ENCODE measurements around the gene THADA. TPM values are rescaled to one million over a fixed set of nuclear protein-coding genes. Genes with fewer than 3 reads are reported as not detected.

Gene THADA
- total and polyA plus RNA-seq, 8 donors, result 32.9 to 42.7 (median 37.2) TPM

GRCh38 chr2:43429369-43429768 lies 166.5 kb downstream of the THADA start:
- Histone ChIP-seq H3K36me3 (peaks cover 0 to 9% of the 10 kb centered on the region in 2 donors), H3K27ac (no peak overlapping the region), H3K4me3 (no peak overlapping the region), H3K4me1 (peaks cover 7 to 24% of the 10 kb centered on the region in 2 donors), H3K27me3 (no peaks in the 10 kb centered on the region), H3K9me3 (no peaks in the 10 kb centered on the region)
- intact Hi-C loops (cut with DNase I), result no loop called here
- no peak for DNase-seq
- TF ChIP-seq, protein P1, sequence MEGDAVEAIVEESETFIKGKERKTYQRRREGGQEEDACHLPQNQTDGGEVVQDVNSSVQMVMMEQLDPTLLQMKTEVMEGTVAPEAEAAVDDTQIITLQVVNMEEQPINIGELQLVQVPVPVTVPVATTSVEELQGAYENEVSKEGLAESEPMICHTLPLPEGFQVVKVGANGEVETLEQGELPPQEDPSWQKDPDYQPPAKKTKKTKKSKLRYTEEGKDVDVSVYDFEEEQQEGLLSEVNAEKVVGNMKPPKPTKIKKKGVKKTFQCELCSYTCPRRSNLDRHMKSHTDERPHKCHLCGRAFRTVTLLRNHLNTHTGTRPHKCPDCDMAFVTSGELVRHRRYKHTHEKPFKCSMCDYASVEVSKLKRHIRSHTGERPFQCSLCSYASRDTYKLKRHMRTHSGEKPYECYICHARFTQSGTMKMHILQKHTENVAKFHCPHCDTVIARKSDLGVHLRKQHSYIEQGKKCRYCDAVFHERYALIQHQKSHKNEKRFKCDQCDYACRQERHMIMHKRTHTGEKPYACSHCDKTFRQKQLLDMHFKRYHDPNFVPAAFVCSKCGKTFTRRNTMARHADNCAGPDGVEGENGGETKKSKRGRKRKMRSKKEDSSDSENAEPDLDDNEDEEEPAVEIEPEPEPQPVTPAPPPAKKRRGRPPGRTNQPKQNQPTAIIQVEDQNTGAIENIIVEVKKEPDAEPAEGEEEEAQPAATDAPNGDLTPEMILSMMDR (IDR thresholded peaks at IDR 0.05), result no peak
- ATAC-seq, result peak; percentile 16

DNA sequence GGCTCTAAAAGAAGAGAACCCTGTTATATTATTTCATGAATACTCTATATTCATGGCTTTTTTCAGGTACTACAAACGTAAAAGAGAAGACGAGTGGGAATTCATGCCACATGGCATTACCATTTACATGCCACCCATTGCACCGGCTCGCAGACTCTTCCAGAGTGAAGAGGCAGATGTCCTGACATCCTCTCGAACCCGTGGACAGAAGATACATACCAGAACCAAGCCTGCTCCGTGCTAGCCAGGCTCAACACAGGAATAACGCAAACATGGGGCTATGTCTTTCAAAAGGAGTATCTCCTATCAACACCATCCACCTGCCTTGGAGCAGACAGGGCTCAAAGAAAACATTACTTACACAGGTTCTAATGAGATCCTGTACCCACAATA lies 168.8 kb downstream of the THADA start:
- intact Hi-C loops (cut with DNase I), result no loop called here
- ATAC-seq (no peak), DNase-seq (no peak)
- H3K4me1 ChIP-seq, result peaks cover 7 to 24% of the 10 kb centered on the region in 2 donors
- H3K36me3 ChIP-seq, result peaks cover 0 to 9% of the 10 kb centered on the region in 2 donors
- TF ChIP-seq, protein P1 (IDR thresholded peaks at IDR 0.05), result no peak
- peak overlapping the region; percentile 59 to 78 for H3K27ac ChIP-seq
- H3K9me3 ChIP-seq, result no peaks in the 10 kb centered on the region
- H3K4me3 ChIP-seq, result no peak overlapping the region
- H3K27me3 ChIP-seq, result no peaks in the 10 kb centered on the region

DNA sequence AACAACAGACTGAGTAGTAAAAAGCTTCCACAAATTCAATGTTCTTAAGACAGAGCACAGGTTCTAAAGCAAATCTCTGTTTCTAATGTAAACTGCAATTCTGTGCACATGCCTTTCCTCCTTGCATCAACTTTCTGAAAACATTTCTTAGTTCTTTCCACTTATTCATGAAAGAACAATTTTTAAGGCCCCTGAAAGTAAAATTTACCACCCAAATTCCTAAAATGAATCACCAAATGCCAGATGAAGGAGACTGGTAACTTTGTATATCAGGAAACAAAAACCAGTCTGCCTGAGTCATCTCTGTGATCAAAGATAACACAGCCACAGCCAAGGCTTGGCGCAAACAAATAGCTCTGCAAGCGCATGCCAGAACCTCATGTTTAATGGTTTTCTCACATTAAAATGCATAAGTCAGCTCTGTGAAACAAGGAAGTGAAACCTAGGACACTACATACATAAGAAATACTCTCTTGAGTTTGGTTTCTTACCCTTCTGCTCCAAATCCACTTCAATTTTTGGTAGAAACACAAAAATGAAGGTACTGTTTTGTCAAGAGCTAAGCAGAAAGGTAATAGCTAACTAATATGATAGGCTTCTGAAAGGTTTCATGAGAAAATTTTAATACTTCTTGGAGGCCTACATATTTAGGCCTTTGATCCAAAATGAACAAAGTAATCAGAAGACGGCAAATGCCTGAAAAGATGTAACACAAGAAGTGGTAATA lies 169.4 kb downstream of the THADA start:
- peaks cover 7 to 24% of the 10 kb centered on the region in 2 donors for H3K4me1 ChIP-seq
- H3K27ac ChIP-seq, result peak overlapping the region; percentile 59 to 78
- peak in 3 of 4 donors; percentile 40 to 73 (median 66) for DNase-seq
- ATAC-seq, result peak; percentile 82
- intact Hi-C loops (cut with DNase I), result no loop called here
- H3K36me3 ChIP-seq, result peaks cover 0 to 9% of the 10 kb centered on the region in 2 donors
- TF ChIP-seq, protein P1 (IDR thresholded peaks at IDR 0.05), result no peak
- no peaks in the 10 kb centered on the region for H3K9me3 ChIP-seq
- H3K4me3 ChIP-seq, result no peak overlapping the region
- no peaks in the 10 kb centered on the region for H3K27me3 ChIP-seq

- no peak for DNase-seq
- TF ChIP-seq, protein P1 (IDR thresholded peaks at IDR 0.05), result no peak
- Histone ChIP-seq H3K36me3 (peaks cover 0 to 9% of the 10 kb centered on the region in 2 donors), H3K9me3 (no peaks in the 10 kb centered on the region), H3K27me3 (no peaks in the 10 kb centered on the region), H3K4me3 (no peak overlapping the region), H3K4me1 (peaks cover 7 to 24% of the 10 kb centered on the region in 2 donors), H3K27ac (peak overlapping the region in 1 of 2 donors; percentile 59)
- ATAC-seq, result no peak
- intact Hi-C loops (cut with DNase I), result no loop called here
Measured at GRCh38 chr2:43425659-43426058, 170.2 kb downstream of the THADA start.

DNA sequence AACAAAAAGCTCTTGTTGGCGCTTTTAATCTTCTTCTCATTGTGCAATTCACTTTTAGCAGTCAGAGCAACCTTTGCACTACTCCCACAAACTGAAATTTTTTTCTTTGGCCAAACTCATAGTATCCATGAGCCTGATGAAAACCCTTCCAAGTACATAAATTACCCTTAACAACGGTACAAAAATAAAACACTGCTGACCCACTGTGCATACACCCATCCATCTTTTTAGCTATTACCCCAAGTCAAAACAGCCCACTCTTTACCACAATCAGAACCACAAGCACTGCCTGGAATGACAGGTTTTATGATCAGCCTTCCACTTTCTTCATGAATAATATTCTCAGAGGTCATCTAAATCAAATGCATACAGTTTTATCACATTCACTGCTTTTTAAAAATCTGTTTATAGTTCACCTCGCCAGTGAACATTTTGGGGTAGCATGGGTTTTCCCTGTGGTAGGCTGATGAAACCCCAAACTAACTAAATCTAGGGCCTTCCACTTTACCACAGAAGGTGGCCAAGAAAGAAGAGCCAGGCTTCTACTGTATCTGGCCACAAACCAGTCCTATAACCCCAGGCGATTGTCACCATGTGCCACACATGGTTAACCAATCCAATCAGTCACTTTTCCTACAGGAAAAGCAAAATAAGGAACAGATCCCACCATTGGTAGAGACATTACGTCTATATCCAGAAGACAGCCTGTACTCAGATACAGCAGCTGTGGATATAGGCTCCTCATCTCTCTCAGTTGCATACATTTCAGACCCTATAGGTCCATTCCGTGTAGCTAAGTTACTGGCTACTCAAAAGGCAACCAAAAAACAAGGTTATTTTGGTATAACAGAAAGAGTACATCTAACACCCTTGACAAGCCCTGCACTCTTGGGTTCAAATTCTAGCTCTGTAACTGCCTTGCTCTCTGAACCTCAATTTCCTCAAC lies 171.3 kb downstream of the THADA start:
- peaks cover 0 to 9% of the 10 kb centered on the region in 2 donors for H3K36me3 ChIP-seq
- TF ChIP-seq, protein P1 (IDR thresholded peaks at IDR 0.05), result no peak
- no peak for DNase-seq
- no peaks in the 10 kb centered on the region for H3K9me3 ChIP-seq
- peaks cover 10 to 32% of the 10 kb centered on the region in 2 donors for H3K4me1 ChIP-seq
- intact Hi-C loops (cut with DNase I), result no loop called here
- H3K27ac ChIP-seq, result no peak overlapping the region
- H3K4me3 ChIP-seq, result no peak overlapping the region
- H3K27me3 ChIP-seq, result no peaks in the 10 kb centered on the region
- ATAC-seq, result peak; percentile 14
